ENCODE data around the gene KDM3A.

DNA sequence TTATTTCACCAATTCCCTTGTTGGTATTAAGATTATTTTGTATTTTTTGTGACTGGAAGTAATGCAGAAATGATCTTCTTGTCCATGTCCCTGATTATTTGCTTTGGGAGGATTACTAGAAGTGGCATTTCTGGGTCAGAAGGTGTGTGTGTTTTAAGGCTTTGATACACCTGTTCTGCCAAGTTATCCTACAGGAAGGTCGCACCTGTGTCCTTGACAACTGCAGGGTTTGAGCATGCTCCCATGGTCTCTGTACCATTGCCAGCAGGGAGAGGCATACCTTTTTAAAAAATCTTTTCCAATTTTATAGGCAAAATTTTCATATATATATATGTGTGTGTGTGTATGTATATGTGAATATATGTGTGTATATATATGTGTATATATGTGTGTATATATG lies 29.7 kb downstream of the KDM3A start:
- no peak for TF ChIP-seq POLR2A (IDR thresholded peaks at IDR 0.05)
- no peak for TF ChIP-seq POLR2AphosphoS5 (IDR thresholded peaks at IDR 0.05)
- TF ChIP-seq, protein P1, sequence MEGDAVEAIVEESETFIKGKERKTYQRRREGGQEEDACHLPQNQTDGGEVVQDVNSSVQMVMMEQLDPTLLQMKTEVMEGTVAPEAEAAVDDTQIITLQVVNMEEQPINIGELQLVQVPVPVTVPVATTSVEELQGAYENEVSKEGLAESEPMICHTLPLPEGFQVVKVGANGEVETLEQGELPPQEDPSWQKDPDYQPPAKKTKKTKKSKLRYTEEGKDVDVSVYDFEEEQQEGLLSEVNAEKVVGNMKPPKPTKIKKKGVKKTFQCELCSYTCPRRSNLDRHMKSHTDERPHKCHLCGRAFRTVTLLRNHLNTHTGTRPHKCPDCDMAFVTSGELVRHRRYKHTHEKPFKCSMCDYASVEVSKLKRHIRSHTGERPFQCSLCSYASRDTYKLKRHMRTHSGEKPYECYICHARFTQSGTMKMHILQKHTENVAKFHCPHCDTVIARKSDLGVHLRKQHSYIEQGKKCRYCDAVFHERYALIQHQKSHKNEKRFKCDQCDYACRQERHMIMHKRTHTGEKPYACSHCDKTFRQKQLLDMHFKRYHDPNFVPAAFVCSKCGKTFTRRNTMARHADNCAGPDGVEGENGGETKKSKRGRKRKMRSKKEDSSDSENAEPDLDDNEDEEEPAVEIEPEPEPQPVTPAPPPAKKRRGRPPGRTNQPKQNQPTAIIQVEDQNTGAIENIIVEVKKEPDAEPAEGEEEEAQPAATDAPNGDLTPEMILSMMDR (IDR thresholded peaks at IDR 0.05), result no peak

Data from prostate gland (tissue), 2 donors.